NCI-H1930 (cell line): ENCODE results near the gene SGMS2.
"Not testable (repeated sequence)": the region's sequence is repeated elsewhere in the genome, so short reads cannot be mapped to it uniquely, and the experiment has no call there.

Source experiments
- DNase-seq, 2 experiments: peaks; one replicate each; lab custom pipeline; 2025; lab: John Stamatoyannopoulos, UW

Gene SGMS2

DNA sequence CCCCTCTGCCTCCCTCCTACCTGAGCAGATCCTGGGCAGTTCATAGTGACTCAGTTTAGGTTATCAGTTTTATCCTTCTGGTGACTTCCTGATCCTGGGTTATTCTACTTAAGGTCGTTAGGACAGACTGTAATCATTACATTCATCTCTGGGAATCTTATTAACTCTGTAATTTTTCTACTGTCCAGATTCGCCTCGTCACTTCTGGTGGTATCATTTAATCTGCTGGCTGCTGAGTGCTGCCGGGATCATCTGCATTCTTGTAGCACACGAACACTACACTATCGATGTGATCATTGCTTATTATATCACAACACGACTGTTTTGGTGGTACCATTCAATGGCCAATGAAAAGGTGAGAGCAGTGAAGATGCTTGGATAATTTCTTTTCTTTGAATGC, 83.6 kb downstream of the SGMS2 start:
- DNase-seq: no peak

GRCh38 chr4:107913283-107913899, 88.7 kb downstream of the SGMS2 start:
- DNase-seq: peak in 1 of 2 experiments; percentile 46

DNA sequence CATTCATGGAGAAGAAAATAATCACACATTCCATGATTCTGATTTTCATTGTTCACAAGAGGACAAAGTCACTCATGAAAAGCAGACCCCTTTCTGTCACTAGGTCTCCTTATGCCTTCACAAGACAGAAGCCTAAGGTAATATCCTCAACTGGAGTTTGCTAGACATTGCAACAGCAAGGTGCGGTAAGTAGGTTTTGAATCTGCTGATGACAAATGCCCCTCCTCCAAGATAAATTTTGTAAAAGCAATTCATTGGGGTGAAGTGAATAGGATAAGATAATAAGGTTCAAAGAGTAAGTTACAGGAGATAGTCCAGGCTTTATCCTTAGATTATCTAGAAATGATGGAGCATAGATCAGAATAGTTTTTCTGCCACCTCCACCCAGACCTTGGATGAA, 90.5 kb downstream of the SGMS2 start:
- no peak for DNase-seq

GRCh38 chr4:107916623-107917022, 91.9 kb downstream of the SGMS2 start:
- DNase-seq: no peak

DNA sequence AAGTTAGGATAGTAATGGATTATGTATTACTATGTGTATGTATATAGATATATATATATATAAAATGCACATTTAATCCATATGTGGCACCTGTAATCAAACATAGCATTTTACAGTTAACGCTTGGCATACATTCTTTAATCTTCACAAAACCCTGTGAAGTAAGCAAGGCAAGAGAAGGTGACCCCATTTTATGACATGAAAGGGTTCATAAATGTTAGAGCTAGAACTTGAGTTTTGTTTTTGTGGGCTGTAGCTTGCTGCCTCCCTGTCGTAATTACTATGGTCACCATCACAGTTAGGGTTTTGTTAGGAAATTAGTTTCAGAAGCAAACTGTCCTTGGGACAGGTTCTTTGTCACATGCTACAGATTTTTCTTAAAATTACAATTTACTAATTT, 92.8 kb downstream of the SGMS2 start:
- DNase-seq: no peak

- no peak for DNase-seq
These were observed 98.0 kb downstream of the SGMS2 start for GRCh38 chr4:107922486-107923473.

DNA sequence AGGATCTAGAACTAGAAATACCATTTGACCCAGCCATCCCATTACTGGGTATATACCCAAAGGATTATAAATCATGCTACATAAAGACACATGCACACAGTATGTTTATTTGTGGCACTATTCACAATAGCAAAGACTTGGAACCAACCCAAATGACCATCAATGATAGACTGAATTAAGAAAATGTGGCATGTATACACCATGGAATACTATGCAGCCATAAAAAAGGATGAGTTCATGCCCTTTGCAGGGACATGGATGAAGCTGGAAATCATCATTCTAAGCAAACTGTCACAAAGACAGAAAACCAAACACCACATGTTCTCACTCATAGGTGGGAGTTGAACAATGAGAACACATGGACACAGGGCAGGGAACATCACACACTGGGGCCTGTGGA, 101.0 kb downstream of the SGMS2 start:
- DNase-seq: not testable (repeated sequence)

DNA sequence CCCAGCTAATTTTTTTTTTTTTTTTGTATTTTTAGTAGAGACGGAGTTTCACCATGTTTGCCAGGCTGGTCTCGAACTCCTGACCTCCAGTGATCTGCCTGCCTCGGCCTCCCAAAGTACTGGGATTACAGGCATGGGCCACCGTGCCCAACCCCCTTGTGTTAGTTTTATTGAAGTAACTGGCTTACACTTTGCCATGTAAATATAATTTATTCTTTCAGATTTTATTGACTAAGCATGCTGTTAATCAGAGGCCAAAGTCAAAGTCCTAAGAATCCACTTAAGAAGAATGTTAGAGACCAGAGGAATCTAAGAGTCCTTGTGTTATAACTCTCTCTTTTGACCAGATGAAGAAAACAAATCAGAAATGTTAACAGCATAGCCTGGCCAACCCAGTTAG, 102.1 kb downstream of the SGMS2 start:
- not testable (repeated sequence) for DNase-seq

GRCh38 chr4:107930821-107931774, 106.4 kb downstream of the SGMS2 start, which contains the start of gene CYP2U1:
TSS of gene CYP2U1 (plus strand) at chr4:107931549. CDS start at chr4:107931644, 95 bp downstream.
- peak; percentile 72 to 80 for DNase-seq

DNA sequence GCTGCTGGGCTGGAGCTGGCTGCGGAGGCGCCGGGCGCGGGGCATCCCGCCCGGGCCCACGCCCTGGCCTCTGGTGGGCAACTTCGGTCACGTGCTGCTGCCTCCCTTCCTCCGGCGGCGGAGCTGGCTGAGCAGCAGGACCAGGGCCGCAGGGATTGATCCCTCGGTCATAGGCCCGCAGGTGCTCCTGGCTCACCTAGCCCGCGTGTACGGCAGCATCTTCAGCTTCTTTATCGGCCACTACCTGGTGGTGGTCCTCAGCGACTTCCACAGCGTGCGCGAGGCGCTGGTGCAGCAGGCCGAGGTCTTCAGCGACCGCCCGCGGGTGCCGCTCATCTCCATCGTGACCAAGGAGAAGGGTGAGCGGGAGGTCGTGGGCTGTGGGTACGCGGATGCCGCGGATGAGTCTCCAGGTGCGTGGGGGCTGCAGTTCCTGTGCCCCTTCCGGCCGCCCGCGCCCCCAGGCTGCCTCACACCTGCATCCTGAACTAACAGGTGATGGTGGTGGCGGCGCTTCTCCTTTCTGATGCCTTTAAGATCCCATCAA, 107.1 kb downstream of the SGMS2 start:
- no peak for DNase-seq

GRCh38 chr4:107935246-107935645, 110.5 kb downstream of the SGMS2 start:
- DNase-seq: no peak

GRCh38 chr4:107937040-107937439, 112.3 kb downstream of the SGMS2 start:
- DNase-seq: no peak

GRCh38 chr4:107939307-107939706, 114.6 kb downstream of the SGMS2 start:
- no peak for DNase-seq

DNA sequence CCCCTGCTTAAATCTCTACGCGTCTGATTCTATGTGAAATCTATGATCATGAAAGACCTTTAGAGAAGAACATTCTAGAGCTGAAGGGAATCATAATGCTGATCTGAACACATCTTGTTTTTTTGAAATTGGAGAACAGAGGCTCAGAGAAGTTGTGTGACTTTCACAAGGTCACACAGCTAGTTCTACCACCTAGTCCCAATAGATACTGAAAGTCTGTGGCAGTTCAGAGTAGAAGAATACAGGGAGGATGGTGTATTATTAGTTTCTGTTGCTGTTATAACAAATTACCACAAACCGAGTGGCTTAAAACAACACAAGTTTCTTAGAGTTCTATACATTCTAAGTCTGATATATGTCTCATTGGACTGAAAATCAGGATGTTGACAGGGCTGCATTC, 121.1 kb downstream of the SGMS2 start:
- DNase-seq: no peak

DNA sequence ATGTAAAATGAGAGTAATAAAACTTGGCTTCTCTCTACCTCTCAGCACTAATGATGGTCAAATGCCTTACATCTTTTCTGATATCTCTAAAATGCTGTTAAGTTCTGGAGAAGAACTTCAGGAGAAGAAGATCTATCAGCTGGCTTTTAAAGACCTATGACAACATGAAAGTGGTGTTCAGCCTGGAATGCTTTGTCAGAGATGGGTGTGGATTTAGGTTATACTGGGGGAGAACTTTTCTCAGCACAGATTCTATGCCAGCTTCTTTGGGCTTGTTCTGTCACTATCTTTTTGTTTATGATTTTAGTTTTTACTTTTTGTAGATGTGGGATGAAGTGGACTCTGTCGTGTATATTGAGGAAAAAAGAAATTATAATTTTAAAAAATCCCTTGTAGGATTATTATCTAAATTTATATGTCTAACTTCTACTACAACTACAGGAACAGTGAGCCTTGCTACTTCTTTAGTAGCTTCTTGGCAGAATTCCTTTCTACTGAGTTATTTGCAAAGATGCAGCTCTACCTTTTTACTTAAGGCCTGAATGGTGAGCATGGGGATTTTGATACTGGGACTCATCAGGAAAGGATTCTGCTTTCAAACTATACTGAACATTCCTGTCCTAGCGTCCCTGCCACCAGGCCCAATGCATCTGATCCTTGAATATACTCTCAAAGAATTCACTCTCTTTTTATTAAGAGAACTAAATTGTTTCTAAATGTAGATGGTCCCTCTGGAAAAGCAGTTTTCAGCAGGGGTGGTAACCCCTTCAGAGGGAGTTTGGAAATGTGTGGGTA, 126.2 kb downstream of the SGMS2 start:
- DNase-seq: no peak

DNA sequence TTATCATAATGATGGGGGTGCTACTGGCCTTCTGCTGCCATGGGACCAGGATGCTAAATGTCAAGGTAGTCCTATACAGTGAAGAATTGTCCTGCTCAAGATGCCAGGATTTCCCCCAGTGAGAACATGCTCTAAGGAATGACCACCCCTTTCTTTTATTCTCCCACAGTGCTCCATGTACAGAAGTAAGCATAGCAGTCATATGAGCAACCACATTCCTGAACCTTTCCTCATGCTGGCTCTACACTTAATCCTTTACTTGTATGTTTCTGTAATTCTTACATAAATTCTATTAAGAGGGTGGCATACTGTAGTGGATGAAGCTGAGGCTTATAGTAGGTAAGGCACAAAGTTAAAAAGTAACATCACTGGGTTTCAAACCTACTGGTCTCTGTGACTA, 126.8 kb downstream of the SGMS2 start:
- no peak for DNase-seq

DNA sequence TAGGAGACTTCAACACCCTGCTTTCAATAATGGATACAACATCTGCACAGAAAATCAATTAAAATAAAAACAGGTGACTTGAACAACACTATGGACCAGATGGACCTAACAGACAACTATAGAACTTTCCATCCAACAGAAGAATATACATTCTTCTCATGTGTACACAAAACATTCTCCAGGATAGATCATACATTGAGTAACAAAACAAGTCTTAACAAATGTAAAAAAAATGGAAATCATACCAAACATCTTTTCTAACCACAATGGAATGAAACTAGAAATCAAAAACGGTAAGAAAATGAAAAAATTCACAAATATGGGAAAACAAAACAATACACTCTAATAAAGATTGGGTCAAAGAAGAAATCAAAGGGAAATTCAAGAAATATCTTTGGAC, 131.3 kb downstream of the SGMS2 start:
- DNase-seq: no peak
